Body of pancreas (tissue), 4 donors: ENCODE results near the gene TNRC6B.

ENCODE experiments used
- CTCF ChIP-seq, 7 experiments: fragments of 450-650 bp in 4 of 7; fragments of 200-600 bp in 3 of 7; sonication (generic) in 3 of 7; IDR thresholded peaks; one replicate each; pipeline ENCODE4 v1.5.1; 2016 to 2019; ENCODE audit warnings: antibody characterized with exemption in 7 of 7
- POLR2A ChIP-seq, 3 donors: fragments of 450-650 bp; IDR thresholded peaks; one replicate each; pipeline ENCODE4 v1.6.1; 2016; ENCODE audit warnings: antibody characterized with exemption in 3 of 3, mild to moderate bottlenecking in 2 of 3

- TF ChIP-seq CTCF (IDR thresholded peaks at IDR 0.05) (no peak), POLR2A (IDR thresholded peaks at IDR 0.05) (no peak)
Observed at GRCh38 chr22:40383905-40384304, 206.2 kb downstream of the TNRC6B start.
